Measurements from ENCODE around the gene CEMIP. TPM values are rescaled to one million over a fixed set of nuclear protein-coding genes. Genes with fewer than 3 reads are reported as not detected.

Gene CEMIP
- polyA plus RNA-seq, 3 donors from 2014 or later: 0.08 TPM; not detected in 2

- H3K36me3 Mint-ChIP-seq: peaks cover 0 to 5% (median 0%) of the 10 kb centered on the region in 3 donors
- no peak overlapping the region for H3K4me3 Mint-ChIP-seq
- H3K27ac Mint-ChIP-seq: peak overlapping the region in 2 of 6 donors; percentile 8 to 19
Measured at GRCh38 chr15:80997692-80998091, 218.5 kb downstream of the CEMIP start.

GRCh38 chr15:80998251-80998650, 219.1 kb downstream of the CEMIP start:
- Mint-ChIP-seq H3K27me3 (ENCODE audit: low read depth in 3 of 3) (peaks cover 6 to 13% (median 10%) of the 10 kb centered on the region in 3 donors), H3K9me3 (peaks cover 0 to 2% (median 0%) of the 10 kb centered on the region in 6 donors), H3K27ac (peak overlapping the region in 5 of 6 donors; percentile 63 to 87 (median 79)), H3K4me1 (peaks cover 16 to 22% of the 10 kb centered on the region in 2 donors), H3K4me3 (peak overlapping the region in 3 of 5 donors; percentile 17 to 46 (median 38)), H3K36me3 (peaks cover 0 to 5% (median 0%) of the 10 kb centered on the region in 3 donors)
- no peak for DNase-seq

More at GRCh38 chr15:80997692-80998091, 218.5 kb downstream of the CEMIP start:
- DNase-seq: no peak
- Mint-ChIP-seq H3K4me1 (peaks cover 15 to 20% of the 10 kb centered on the region in 2 donors), H3K27me3 (ENCODE audit: low read depth in 3 of 3) (peaks cover 6 to 13% (median 10%) of the 10 kb centered on the region in 3 donors), H3K9me3 (peaks cover 0 to 2% (median 0%) of the 10 kb centered on the region in 6 donors)

GRCh38 chr15:80999623-81000036, 220.5 kb downstream of the CEMIP start:
- peak overlapping the region; percentile 92 to 98 (median 97) for H3K4me3 Mint-ChIP-seq
- H3K27ac Mint-ChIP-seq: peak overlapping the region; percentile 93 to 99 (median 99)
- DNase-seq: peak; percentile 19 to 26 (median 22)
- H3K9me3 Mint-ChIP-seq: peaks cover 0 to 2% (median 0%) of the 10 kb centered on the region in 6 donors
- peaks cover 0 to 9% (median 5%) of the 10 kb centered on the region in 3 donors for H3K36me3 Mint-ChIP-seq
- H3K27me3 Mint-ChIP-seq (ENCODE audit: low read depth in 3 of 3): peaks cover 9 to 13% (median 10%) of the 10 kb centered on the region in 3 donors
- peaks cover 29 to 36% of the 10 kb centered on the region in 2 donors for H3K4me1 Mint-ChIP-seq

GRCh38 chr15:81000144-81000623, 221.0 kb downstream of the CEMIP start:
- H3K36me3 Mint-ChIP-seq: peaks cover 0 to 9% (median 5%) of the 10 kb centered on the region in 3 donors
- peak in 1 of 3 donors; percentile 13 for DNase-seq
- peaks cover 0 to 2% (median 0%) of the 10 kb centered on the region in 6 donors for H3K9me3 Mint-ChIP-seq
- peak overlapping the region; percentile 92 to 98 (median 97) for H3K4me3 Mint-ChIP-seq
- H3K4me1 Mint-ChIP-seq: peaks cover 33 to 42% of the 10 kb centered on the region in 2 donors
- peak overlapping the region; percentile 93 to 99 (median 99) for H3K27ac Mint-ChIP-seq
- H3K27me3 Mint-ChIP-seq (ENCODE audit: low read depth in 3 of 3): peaks cover 9 to 13% (median 10%) of the 10 kb centered on the region in 3 donors

GRCh38 chr15:81000624-81001151, 221.5 kb downstream of the CEMIP start, which contains the start of gene TLNRD1:
TLNRD1 (plus strand) TSS chr15:81000923; CDS start chr15:81002272, 1,349 bp downstream.
- peaks cover 0 to 2% (median 0%) of the 10 kb centered on the region in 6 donors for H3K9me3 Mint-ChIP-seq
- peaks cover 9 to 13% (median 10%) of the 10 kb centered on the region in 3 donors for H3K27me3 Mint-ChIP-seq (ENCODE audit: low read depth in 3 of 3)
- H3K27ac Mint-ChIP-seq: peak within 1 kb of the TSS; percentile 93 to 99 (median 99)
- peak; percentile 87 to 89 (median 88) for DNase-seq
- peak within 1 kb of the TSS; percentile 92 to 98 (median 97) for H3K4me3 Mint-ChIP-seq
- H3K4me1 Mint-ChIP-seq: peaks cover 36 to 47% of the 10 kb centered on the region in 2 donors
- H3K36me3 Mint-ChIP-seq: peaks cover 0 to 9% (median 5%) of the 10 kb centered on the region in 3 donors

Other genes with a start within 250 kb of the CEMIP start
- gene ABHD17C, start 84.1 kb upstream of the CEMIP start, polyA plus RNA-seq: 1 to 10 TPM; 1.3 to 2.7 (median 1.5) TPM
- 10 to 100 TPM; 22.3 to 39.6 (median 32.1) TPM for gene MESD, start 210.4 kb downstream of the CEMIP start, polyA plus RNA-seq
- 1 to 10 TPM; 2.6 to 5.4 (median 3.4) TPM for gene TLNRD1, start 221.6 kb downstream of the CEMIP start, polyA plus RNA-seq

Data from immature natural killer cell (primary cell).